DLD1 (cell line): ENCODE data around the gene SAMD9L.
"Not testable (repeated sequence)": the region's sequence is repeated elsewhere in the genome, so short reads cannot be mapped to it uniquely, and the experiment has no call there.

Experiments used
- in situ Hi-C: cut with HindIII; loops from 2 replicates; pipeline ENCODE4 v1.10.0; 2017; ENCODE audit warnings: low sequenced_read_pairs

SAMD9L gene

GRCh38 chr7:93146472-93147141 is 1.6 kb downstream of the SAMD9L start:
- in situ Hi-C loops = no loop called here

- in situ Hi-C loops = no loop called here
Measured at GRCh38 chr7:93146036-93146435, 2.1 kb downstream of the SAMD9L start.

- in situ Hi-C loops = no loop called here
Measured at GRCh38 chr7:93145354-93145753, 2.8 kb downstream of the SAMD9L start.

- in situ Hi-C loops = no loop called here
Measured at GRCh38 chr7:93142127-93142526, 6.1 kb downstream of the SAMD9L start.

GRCh38 chr7:93140582-93141191 is 7.5 kb downstream of the SAMD9L start:
- in situ Hi-C loops = no loop called here

- in situ Hi-C loops = no loop called here
Measured at GRCh38 chr7:93138576-93138975, 9.6 kb downstream of the SAMD9L start.

- in situ Hi-C loops = no loop called here
Measured at GRCh38 chr7:93133005-93133404, 15.2 kb downstream of the SAMD9L start.

GRCh38 chr7:93132216-93132615 is 16.0 kb downstream of the SAMD9L start:
- in situ Hi-C loops = no loop called here

- in situ Hi-C loops = not testable (repeated sequence)
Measured at GRCh38 chr7:93126954-93127353, 21.2 kb downstream of the SAMD9L start.

GRCh38 chr7:93123532-93123931 is 24.7 kb downstream of the SAMD9L start:
- in situ Hi-C loops = not testable (repeated sequence)

- in situ Hi-C loops = no loop called here
Measured at GRCh38 chr7:93120592-93121549, 27.3 kb downstream of the SAMD9L start.

GRCh38 chr7:93119191-93119905 is 28.8 kb downstream of the SAMD9L start:
- in situ Hi-C loops = no loop called here

GRCh38 chr7:93117852-93118530 is 30.2 kb downstream of the SAMD9L start, which contains the start of gene SAMD9:
Gene SAMD9, minus strand, starts transcription at chr7:93117979. Its CDS starts 11,882 bp downstream, at chr7:93106097.
- in situ Hi-C loops = no loop called here

- in situ Hi-C loops = no loop called here
Measured at GRCh38 chr7:93117327-93117726, 30.9 kb downstream of the SAMD9L start.

- in situ Hi-C loops = no loop called here
Measured at GRCh38 chr7:93115796-93116195, 32.4 kb downstream of the SAMD9L start.

- in situ Hi-C loops = no loop called here
Measured at GRCh38 chr7:93108003-93108402, 40.2 kb downstream of the SAMD9L start.

GRCh38 chr7:93097388-93097787 is 50.8 kb downstream of the SAMD9L start:
- in situ Hi-C loops = no loop called here

GRCh38 chr7:93092757-93093370 is 55.3 kb downstream of the SAMD9L start:
- in situ Hi-C loops = no loop called here
